ENCODE results near the gene CERS4. TPM values are rescaled to one million over a fixed set of nuclear protein-coding genes. Genes with fewer than 3 reads are reported as not detected.
"Not testable (repeated sequence)": the region's sequence is repeated elsewhere in the genome, so short reads cannot be mapped to it uniquely, and the experiment has no call there.

CERS4 gene
- polyA plus RNA-seq, 4 donors = 24.7 to 52.6 (median 37.5) TPM

DNA sequence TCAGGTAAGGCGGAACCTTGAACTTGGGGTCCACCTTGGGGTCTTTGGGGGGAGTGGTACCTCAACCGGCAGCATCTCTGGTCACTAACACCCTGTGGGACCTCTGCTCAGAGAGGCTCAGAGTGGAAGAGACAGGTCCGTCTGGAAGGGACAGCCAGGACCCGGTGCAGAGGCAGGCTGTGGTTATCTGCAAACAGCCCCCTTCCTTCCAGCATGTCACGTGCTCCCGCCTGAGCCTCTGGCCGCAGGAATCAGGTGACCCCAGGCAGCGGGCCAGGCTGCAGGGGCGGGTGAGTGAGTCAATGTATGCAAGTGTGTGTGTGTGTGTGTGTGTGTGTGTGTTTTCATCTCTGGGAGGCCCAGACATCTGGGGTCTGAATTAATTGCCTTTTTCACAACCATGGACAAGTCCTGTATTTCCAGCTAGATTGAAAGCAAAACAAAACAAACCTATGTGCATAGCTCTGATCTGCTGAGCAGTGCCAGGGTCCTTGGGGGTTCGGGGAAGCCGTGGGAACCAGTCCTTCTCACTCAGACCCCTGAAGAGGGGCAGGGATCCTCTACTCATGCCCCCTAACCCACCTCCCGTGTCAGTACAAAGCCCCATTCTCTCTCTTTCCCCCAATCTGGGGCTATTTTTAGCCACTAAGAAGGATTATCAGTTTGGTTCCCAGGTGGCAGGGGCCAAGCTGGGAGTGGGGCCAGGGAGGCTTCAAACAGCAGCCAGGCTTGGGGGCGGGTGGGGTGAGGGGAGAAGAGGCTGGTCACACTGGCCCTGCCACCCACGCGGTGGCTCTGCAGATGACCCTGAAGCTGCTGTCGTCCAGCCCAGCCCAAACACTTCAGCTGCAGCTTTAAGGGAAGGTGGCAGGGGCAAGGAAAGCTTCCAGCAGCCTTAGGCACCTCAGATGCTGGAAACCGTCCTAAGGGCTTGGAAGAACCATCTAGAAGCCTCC is 31.4 kb downstream of the CERS4 start:
- DNase-seq (ENCODE audit: low read depth in 4 of 4, low spot score in 3 of 4) = peak; percentile 66 to 81 (median 69)

DNA sequence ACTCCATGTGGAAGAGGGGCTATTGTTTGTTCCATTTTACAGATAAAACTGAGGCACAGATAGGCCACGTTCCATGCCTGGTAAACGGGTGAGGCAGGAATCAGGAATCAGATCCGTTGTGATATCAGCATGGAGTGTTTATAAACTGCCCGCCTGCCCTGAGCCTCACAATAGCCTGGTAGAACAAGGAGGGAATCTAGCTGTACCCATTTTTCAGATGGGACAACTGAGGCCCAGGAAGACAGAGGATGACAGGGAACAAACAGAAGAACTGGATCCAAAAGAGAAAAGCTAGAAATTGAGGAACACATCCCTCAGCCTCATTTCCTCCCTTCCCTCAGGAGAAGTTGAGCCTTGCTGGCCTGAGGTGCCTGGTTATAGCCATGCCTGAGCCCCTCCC is 32.5 kb downstream of the CERS4 start:
- DNase-seq (ENCODE audit: low read depth in 4 of 4, low spot score in 3 of 4) = no peak

DNA sequence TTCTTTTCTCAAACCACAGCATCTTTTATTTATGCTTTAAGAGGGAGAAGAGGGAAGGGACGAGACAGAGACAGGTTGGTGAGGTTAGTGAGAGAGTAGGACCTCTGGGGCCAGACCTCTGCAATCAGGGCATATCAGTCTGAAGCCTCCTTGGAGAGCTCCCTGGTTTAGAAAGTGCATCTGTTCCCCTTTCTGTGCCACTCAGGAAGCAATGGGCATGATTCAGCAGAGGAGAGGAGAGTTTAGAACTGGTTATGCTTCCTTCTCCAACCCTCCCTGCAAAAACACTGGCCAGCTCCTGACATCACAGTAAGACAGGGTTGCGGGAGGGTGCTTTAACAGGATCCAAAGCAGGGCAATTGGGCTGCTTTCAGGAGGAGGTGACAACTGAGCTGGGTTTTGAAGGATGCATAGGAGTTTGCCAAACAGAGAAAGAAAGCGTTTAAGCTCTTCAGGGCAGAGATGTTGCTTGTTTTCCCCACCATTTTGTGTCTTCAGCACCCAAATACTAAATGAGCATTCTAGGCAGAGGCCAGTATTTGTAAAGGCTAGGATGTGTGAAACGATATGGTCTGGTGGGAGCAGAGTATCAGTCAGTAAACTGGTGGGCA is 33.1 kb downstream of the CERS4 start:
- DNase-seq (ENCODE audit: low read depth in 4 of 4, low spot score in 3 of 4) = no peak

DNA sequence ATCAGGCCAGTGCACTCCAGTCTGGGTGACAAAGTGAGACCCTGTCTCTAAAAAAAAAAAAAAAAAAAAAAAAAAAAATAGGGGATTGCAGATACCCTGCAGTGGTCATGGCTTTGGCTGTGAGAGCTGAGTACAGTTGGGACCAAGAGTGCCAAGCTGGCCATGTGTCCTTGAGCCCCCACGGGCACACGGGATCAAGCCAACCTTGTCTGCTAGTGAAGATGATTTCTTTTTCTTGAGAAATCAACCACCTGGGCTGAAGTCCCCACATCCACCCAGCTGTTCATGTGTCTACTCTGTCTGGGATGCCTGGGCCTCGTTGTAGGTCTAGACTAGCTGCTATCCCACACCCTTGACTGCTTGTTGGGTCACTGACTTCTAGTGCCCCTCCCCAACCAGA is 34.0 kb downstream of the CERS4 start:
- no peak for DNase-seq (ENCODE audit: low read depth in 4 of 4, low spot score in 3 of 4)

DNA sequence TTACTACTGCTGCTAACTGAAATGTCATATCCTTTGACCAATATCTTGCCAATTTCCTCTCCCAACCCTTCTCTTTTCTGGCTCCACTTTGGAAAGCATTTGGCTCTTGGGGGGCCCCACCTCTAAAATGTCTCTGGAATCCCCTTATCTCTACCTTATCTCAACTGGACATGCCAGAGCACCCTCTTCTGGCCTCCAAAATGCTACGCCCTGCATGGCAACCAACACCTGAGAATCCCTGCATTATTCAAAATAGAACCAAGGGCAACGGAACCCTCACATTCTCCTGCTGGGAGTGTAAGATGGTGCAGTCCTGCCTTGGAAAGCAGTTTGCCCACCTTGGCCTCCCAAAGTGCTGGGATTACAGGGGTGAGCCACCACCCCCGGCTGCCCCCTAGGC is 35.3 kb downstream of the CERS4 start:
- no peak for DNase-seq (ENCODE audit: low read depth in 4 of 4, low spot score in 3 of 4)

DNA sequence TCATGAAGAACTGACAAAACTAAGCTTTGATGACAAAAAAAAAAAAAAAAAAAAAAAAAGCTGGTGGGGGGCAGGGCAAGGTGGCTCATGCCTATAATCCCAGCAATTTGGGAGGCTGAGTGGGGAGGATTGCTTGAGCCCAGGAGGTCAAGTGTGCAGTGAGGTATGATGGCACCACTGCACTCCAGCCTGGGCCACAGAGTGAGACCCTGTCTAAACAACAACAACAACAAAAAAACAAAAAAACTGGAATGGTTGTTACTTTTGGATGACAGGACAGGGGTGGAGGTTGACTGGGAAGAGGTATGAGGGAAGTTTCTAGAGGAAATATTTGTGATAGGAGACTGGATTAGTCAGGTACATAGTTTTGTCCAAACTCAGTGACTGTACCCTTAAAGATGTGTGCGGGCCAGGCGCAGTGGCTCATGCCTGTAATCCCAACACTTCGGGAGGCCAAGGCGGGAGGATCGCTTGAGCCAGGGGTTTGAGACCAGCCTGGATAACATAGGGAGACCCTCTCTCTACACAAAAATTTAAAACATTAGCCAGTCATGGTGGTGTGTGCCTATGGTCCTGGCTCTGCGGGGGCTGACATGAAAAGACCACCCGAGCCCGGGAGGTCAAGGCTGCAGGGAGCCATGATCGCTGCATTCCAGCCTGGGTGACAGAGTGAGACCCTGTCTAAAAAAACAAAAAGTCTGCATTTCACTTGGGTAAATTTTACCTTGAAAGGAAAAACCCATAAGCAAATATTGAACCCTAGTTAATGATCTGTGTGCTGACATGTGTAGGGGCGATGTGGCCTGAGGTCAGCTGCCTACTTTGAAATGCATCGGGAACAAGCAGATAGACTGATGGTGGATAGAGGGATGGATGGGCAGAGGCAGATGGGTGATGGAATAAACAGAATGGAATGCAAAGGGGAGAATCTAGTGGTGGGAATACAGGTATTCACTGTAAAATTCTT is 37.0 kb downstream of the CERS4 start:
- DNase-seq (ENCODE audit: low read depth in 4 of 4, low spot score in 3 of 4) = no peak

DNA sequence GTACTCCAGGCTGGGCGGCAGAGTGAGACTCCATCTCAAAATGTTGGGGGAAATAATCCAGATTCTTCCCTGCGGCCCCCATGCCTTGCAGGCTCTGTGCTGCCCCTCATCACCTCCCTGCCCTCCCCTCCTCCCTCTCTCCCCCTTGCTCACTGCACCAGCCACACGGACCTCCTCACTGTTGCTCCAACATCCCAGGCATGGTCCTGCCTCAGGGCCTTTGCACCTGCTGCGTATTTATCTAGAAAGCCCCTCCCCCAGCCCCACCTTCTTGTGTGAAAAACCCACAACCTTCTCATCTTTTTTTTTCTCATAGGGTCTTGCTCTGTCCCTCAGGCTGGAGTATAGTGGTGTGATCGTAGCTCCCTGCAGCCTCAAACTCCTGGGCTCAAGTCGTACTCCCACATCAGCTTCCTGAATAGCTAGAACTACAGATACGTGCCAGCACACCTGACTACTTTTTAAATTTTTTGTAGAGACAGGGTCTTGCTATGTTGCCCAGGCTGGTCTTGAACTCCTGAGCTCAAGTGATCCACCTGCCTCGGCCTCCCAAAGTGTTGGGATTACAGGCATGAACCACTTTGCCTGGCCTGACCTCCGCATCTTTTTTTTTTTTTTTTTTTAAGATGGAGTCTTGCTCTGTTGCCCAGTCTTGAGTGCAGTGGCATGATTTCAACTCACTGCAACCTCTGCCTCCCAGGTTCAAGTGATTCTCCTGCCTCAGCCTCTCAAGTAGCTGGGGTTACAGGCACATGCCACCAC is 38.1 kb downstream of the CERS4 start:
- DNase-seq (ENCODE audit: low read depth in 4 of 4, low spot score in 3 of 4) = not testable (repeated sequence)

DNA sequence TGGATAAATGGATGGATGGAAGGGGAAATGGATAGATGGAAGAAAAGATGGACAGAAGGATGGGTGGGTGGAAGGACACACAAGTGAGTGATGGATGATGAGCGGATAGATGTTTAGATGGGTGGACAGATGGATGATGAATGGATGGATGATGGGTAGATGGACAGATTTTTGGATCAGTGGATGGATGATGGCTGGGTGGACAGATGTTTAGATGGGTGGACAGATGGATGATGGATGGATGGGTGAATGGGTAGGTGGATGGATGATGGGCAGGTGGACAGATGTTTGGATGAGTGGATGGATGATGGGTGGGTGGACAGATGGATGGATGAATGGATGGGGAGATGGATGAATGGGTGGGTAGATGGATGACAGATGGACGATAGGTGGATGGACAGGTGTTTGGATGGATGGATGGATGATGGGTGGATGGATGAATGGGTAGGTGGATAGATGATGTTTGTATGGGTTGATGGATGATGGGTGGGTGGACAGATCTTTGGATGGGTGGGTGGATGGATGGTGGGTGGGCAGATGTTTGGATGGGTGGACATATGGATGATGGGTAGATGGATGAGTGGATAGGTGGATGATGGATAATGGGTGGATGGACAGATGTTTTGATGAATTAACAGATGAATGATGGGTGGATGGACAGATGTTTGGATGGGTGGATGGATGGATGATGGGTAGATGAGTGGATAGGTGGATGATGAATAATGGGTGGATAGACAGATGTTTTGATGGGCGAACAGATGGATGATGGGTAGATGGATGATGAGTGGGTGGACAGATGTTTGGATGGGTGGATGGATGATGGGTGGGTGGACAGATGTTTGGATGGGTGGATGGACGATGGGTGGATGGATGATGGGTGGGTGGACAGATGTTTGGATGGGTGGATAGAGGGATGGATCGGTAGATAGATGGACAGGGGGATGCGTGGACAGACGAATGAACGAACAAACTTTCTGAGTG is 39.5 kb downstream of the CERS4 start:
- no peak for DNase-seq (ENCODE audit: low read depth in 4 of 4, low spot score in 3 of 4)

DNA sequence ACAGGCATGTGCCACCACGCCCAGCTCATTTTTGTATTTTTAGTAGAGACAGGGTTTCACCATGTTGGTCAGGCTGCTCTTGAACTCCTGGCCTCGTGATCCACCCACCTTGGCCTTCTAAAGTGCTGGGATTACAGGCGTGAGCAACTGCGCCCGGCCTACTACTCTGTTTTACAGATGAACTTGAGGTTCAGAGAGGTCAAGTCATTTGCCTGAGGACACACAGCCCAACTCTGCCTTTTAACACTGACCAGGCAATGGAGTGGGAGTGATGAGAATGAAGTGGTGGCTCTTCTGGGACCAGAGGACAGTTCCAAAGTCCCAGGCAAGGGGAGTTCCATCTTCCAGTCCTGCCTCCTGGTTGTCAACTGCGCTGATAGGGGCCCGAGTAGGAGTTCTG is 41.4 kb downstream of the CERS4 start:
- DNase-seq (ENCODE audit: low read depth in 4 of 4, low spot score in 3 of 4) = no peak

DNA sequence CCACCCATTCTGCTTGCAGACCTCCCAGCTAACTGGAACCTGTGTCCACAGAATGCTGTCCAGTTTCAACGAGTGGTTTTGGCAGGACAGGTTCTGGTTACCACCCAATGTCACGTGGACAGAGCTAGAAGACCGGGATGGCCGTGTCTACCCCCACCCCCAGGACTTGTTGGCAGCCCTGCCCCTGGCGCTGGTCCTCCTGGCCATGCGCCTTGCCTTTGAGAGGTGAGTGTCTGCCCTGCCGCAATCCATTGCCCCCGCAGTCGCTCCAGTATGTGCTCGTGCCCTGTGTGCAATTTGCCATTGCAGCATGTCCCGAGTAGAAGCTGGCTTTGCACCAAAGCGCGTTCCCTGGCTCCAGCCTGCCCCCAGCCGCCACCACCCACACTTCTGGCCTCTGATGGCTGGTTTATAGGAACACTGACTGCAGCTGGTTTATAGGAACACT is 41.9 kb downstream of the CERS4 start:
- no peak for DNase-seq (ENCODE audit: low read depth in 4 of 4, low spot score in 3 of 4)

DNA sequence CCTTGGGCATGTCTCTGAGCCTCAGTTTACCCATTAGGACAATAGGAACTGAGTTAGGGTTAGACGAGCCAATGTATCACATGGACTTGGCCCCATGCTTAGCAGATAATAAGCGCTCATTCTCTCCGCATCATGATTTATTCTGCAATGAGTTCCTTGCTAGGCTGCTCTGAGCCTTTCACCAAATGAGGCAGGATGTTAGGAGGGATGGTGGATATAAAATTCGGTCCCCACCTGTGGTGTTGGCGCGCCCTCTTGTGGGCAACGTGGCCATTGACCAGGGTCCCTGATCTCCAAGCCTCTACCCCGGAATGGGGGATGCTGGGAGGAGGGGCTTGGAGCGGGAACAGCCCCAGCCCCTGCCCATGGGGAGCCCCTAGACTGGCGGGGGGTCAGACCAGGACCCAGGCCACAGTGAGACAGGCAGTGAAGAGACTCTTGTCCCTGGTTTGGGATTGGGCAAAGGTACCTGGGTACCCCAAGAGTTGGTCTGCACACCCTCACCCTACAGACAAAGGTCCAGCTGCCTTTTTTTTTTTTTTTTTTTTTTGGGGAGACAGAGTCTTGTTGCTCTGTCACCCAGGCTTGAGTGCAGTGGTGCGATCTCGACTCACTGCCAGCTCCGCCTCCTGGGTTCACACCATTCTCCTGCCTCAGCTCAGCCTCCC is 43.9 kb downstream of the CERS4 start:
- peak in 2 of 4 donors; percentile 64 to 65 for DNase-seq (ENCODE audit: low read depth in 4 of 4, low spot score in 3 of 4)

DNA sequence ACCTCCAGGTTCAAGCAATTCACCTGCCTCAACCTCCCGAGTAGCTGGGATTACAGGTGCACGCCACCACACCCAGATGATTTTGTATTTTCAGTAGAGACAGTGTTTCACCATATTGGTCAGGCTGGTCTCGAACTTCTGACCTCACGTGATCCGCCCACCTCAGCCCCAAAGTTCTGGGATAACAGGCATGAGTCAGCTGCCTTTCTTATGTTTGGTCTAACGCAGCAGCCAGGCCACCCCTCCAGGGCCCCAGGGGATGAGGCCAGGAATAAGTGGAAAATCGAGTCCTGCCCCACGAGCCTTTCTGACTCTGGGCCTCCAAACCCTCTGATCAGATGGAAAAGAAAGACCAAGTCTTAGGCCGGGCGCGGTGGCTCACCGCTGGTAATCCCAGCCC is 44.5 kb downstream of the CERS4 start:
- no peak for DNase-seq (ENCODE audit: low read depth in 4 of 4, low spot score in 3 of 4)

DNA sequence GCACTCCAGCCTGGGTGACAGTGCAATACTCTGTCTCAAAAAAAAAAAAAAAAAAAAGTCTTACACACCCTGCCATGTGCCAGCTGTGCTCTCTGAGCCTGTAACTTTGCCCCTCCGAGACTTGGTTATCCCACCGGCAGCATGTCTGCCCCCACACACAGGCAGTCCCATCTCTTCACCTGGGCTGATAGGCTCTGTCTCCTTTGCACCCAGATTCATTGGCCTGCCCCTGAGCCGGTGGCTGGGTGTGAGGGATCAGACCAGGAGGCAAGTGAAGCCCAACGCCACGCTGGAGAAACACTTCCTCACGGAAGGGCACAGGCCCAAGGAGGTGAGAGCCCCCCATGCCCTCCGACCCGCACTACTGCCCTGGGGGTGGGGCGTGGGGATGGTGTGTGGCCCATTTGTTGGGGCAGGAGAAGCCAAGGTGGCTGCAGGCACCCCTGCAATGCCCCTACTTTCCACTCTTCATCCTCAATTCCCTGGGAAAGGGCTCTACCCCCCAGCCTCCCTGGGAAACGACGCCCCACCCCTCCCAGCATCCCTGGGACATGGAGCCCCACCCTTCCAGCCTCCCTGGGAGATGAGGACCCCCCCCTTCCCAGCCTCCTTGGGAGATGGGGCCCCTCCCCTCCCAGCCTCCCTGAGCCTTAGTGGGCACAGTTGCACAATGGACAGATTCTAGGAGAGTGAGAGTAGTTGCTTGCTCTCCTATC is 45.3 kb downstream of the CERS4 start:
- DNase-seq (ENCODE audit: low read depth in 4 of 4, low spot score in 3 of 4) = no peak

DNA sequence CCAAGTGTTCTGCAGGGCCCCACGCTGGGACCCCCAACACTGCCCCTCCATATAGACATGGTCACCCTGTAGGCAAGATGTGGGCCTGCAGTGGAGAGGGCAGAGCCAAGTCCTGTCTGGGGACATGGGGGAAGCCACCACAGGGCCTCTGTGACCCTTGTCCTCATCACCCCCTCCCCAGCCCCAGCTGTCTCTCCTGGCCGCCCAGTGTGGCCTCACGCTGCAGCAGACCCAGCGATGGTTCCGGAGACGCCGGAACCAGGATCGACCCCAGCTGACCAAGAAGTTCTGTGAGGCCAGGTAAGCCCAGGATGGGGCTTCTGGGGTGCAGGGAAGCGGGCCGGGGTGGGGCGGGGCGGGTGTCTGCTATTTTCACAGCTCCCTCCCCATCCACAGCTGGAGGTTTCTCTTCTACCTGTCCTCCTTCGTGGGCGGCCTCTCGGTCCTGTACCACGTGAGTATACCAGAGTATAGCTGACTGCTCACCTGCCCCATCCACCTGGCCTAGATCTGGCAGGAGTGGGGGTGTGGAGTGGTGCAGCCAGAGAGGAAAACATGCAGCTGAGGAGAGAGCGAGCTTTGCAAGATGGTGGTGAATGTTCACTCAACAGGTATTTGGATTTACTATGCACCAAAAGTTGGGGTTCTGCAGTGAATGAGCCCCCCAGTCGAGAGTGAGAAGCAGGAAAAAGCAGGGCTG is 46.4 kb downstream of the CERS4 start:
- no peak for DNase-seq (ENCODE audit: low read depth in 4 of 4, low spot score in 3 of 4)

DNA sequence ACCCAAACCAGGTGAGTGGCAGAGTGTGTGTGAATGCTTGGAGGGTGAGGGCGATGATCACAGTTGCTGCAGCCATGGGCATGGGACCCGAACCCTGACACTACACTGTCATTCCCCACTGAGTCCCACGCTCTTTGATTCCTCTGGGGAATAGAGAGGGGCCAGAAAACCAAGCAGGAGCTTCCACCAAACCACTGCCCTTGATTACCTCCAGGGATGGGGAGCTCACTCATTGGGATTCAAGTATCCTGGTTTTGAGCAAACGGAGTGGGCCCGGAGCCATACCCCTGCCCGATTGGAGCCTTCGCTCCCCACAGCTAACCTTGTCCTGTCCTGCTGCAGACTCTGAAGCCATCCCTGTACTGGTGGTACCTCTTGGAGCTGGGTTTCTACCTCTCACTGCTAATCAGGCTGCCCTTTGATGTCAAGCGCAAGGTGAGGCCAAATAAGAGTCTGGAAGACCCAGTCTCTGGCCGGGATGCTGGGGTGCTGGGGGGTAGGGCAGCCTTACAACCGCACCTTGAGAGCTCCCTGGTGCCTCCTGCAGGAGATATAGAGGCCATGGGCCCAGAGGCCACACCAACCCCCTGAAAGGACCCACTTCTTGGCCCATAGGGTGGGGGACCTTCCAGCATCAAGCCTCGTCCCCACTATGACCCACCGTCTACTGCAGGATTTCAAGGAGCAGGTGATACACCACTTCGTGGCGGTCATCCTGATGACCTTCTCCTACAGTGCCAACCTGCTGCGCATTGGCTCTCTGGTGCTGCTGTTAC is 47.3 kb downstream of the CERS4 start:
- DNase-seq (ENCODE audit: low read depth in 4 of 4, low spot score in 3 of 4) = no peak

DNA sequence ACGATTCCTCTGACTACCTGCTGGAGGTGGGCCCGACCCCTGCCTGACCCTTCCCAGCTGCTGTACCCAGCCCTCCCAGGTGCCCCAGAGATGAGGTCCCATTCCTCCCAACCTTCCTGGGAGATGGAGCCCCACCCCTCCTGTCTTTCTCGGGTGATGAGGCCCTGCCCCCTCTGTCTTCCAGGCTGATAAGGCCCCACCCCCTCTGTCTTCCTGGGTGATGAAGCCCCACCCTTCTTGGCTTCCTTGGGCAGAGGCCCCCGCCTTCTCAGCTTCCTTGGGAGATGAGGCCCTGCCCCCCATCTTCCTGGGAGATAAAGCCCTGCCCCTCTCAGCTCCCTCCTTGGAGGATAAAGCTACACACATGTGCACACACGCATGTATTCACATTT is 47.9 kb downstream of the CERS4 start:
- DNase-seq (ENCODE audit: low read depth in 4 of 4, low spot score in 3 of 4) = no peak
